SK-N-SH (cell line): ENCODE results near the gene NPPB. TPM values are rescaled to one million over a fixed set of nuclear protein-coding genes. Genes with fewer than 3 reads are reported as not detected.

ENCODE experiments used
- CTCF ChIA-PET: fragments of 300-600, 350-600 bp; formaldehyde crosslinking; extraction: SDS; loops from one replicate; lab custom pipeline; 2021; lab: Yijun Ruan, JAX
- POLR2A ChIA-PET: fragments of 350-600 bp; sonication (Branson Sonifier 250); formaldehyde crosslinking; extraction: SDS; loops from one replicate; lab custom pipeline; 2020; ENCODE audit warnings: antibody characterized with exemption, inconsistent platforms; lab: Yijun Ruan, JAX
- DNase-seq: peaks from one replicate; pipeline ENCODE4 v3.0.0; 2012
- H2AFZ ChIP-seq: fragments of 200-600 bp; sonication (generic); 2 replicates; pipeline ENCODE4 v1.8.1; 2016; ENCODE audit warnings: antibody characterized with exemption, mild to moderate bottlenecking, low read depth
- H3F3A ChIP-seq: fragments of 200-600 bp; sonication (generic); replicated peaks from 2 replicates; pipeline ENCODE3; 2016; ENCODE audit warnings: antibody characterized with exemption, mild to moderate bottlenecking; ENCODE audit not compliant: insufficient read depth
- H3K27ac ChIP-seq, 2 experiments: fragments of 200-500 bp in 1 of 2; fragments of 200-600 bp in 1 of 2; sonication (Bioruptor generic) in 1 of 2; sonication (generic), shearing (Covaris generic) in 1 of 2; 2 replicates each; pipeline versions ENCODE4 v1.5.1 to v1.6.1; 2014 to 2016; ENCODE audit warnings: low read depth in 2 of 2, inconsistent platforms in 1 of 2, low read length in 1 of 2, mild to moderate bottlenecking in 1 of 2, mixed read lengths in 1 of 2
- H3K27me3 ChIP-seq: fragments of 200-600 bp; sonication (generic), shearing (Covaris generic); 2 replicates; pipeline ENCODE4 v1.6.1; 2016; ENCODE audit warnings: mixed run types; ENCODE audit not compliant: insufficient read depth
- H3K36me3 ChIP-seq, 2 experiments: fragments of 200-500 bp in 1 of 2; fragments of 200-600 bp in 1 of 2; sonication (Bioruptor generic) in 1 of 2; sonication (generic) in 1 of 2; replicated peaks in 1 of 2; 2 replicates each; pipeline versions ENCODE3 to v1.5.1; 2014 to 2016; ENCODE audit warnings: low read length in 1 of 2, mild to moderate bottlenecking in 1 of 2; ENCODE audit not compliant: insufficient read depth in 2 of 2, control insufficient read depth in 1 of 2
- H3K4me1 ChIP-seq, 2 experiments: fragments of 200-500 bp in 1 of 2; fragments of 200-600 bp in 1 of 2; sonication (Bioruptor generic) in 1 of 2; sonication (generic), shearing (Covaris generic) in 1 of 2; 2 replicates each; pipeline versions ENCODE4 v1.5.1 to v1.6.1; 2014 to 2016; ENCODE audit warnings: low read depth in 1 of 2, low read length in 1 of 2, mixed run types in 1 of 2; ENCODE audit not compliant: insufficient read depth in 2 of 2, control insufficient read depth in 1 of 2
- H3K4me2 ChIP-seq: fragments of 200-600 bp; sonication (generic), shearing (Covaris generic); 2 replicates; pipeline ENCODE4 v1.6.1; 2017; ENCODE audit warnings: mixed run types
- H3K4me3 ChIP-seq, 2 experiments: fragments of 200-500 bp in 1 of 2; fragments of 200-600 bp in 1 of 2; sonication (Bioruptor generic) in 1 of 2; sonication (generic), shearing (Covaris generic) in 1 of 2; 2 replicates each; pipeline versions ENCODE4 v1.5.1 to v1.8.1; 2014 to 2016; ENCODE audit warnings: low read depth in 2 of 2, inconsistent platforms in 1 of 2, low read length in 1 of 2, mild to moderate bottlenecking in 1 of 2, mixed read lengths in 1 of 2, moderate library complexity in 1 of 2
- H3K79me2 ChIP-seq: fragments of 200-600 bp; sonication (generic); 2 replicates; pipeline ENCODE4 v1.8.1; 2017; ENCODE audit warnings: mild to moderate bottlenecking; ENCODE audit not compliant: insufficient read depth
- H3K9ac ChIP-seq: fragments of 200-600 bp; sonication (generic); 2 replicates; pipeline ENCODE4 v1.6.1; 2017; ENCODE audit warnings: mixed run types
- H3K9me2 ChIP-seq: fragments of 200-600 bp; sonication (generic); 2 replicates; pipeline ENCODE4 v1.6.1; 2017; ENCODE audit warnings: mixed run types
- H3K9me3 ChIP-seq: fragments of 200-600 bp; sonication (generic); 2 replicates; pipeline ENCODE4 v1.6.1; 2017; ENCODE audit warnings: mixed run types, mild to moderate bottlenecking, moderate library complexity
- H4K20me1 ChIP-seq: fragments of 200-600 bp; sonication (generic); 2 replicates; pipeline ENCODE4 v1.6.1; 2017; ENCODE audit warnings: mild to moderate bottlenecking, mixed run types; ENCODE audit not compliant: insufficient read depth
- CHD2 ChIP-seq: fragments of 150-350 bp; IDR thresholded peaks from 2 replicates; pipeline ENCODE4 v1.6.1; 2018; ENCODE audit warnings: low read length; ENCODE audit not compliant: partially characterized antibody
- ELF1 ChIP-seq: IDR thresholded peaks from 2 replicates; pipeline ENCODE4 v1.4.0; 2012
- EP300 ChIP-seq, 2 experiments: IDR thresholded peaks; 2 replicates each; pipeline versions ENCODE4 v1.4.0 to v1.6.1; 2012; ENCODE audit warnings: borderline replicate concordance in 1 of 2, low read depth in 1 of 2, low read length in 1 of 2
- FOXJ3 ChIP-seq: sonication (generic); formaldehyde crosslinking; IDR thresholded peaks from 2 replicates; pipeline ENCODE4 v1.5.1; 2020; ENCODE audit warnings: mild to moderate bottlenecking, missing genetic modification reagents
- FOXM1 ChIP-seq: IDR thresholded peaks from 2 replicates; pipeline ENCODE4 v1.4.0; 2012; ENCODE audit warnings: low read depth, mild to moderate bottlenecking
- GABPA ChIP-seq: IDR thresholded peaks from 2 replicates; pipeline ENCODE4 v1.4.0; 2012; ENCODE audit warnings: low read depth, mild to moderate bottlenecking
- MEF2A ChIP-seq: IDR thresholded peaks from 2 replicates; pipeline ENCODE4 v1.4.0; 2012; ENCODE audit warnings: low read depth, borderline replicate concordance
- POLR2AphosphoS5 ChIP-seq: IDR thresholded peaks from 2 replicates; pipeline ENCODE4 v1.6.1; 2012; ENCODE audit warnings: low read depth, low read length
- SIN3A ChIP-seq: IDR thresholded peaks from 2 replicates; pipeline ENCODE4 v1.6.1; 2012; ENCODE audit warnings: low read depth, mild to moderate bottlenecking, low read length, moderate library complexity, borderline replicate concordance
- TAF1 ChIP-seq: IDR thresholded peaks from 2 replicates; pipeline ENCODE4 v1.6.1; 2012; ENCODE audit warnings: low read depth, mild to moderate bottlenecking, low read length, moderate library complexity, borderline replicate concordance
- TEAD4 ChIP-seq: IDR thresholded peaks from 2 replicates; pipeline ENCODE4 v1.4.0; 2012; ENCODE audit warnings: mild to moderate bottlenecking, borderline replicate concordance; ENCODE audit not compliant: insufficient read depth
- WGBS: methylation state at CpG from one replicate; pipeline ENCODE4 v1.1.6; 2017; ENCODE audit warnings: low lambda C conversion rate; 5-methylcytosine and 5-hydroxymethylcytosine counted together
- polyA plus RNA-seq, 3 experiments: library from polyadenylated mRNA; depleted of rRNA; stranded (reverse); fragments of >200 nt; gene quantifications; 2 replicates each; pipeline ENCODE4 v1.2.3, GENCODE V29; 2012
- TF ChIP-seq, protein P1 (sequence below): IDR thresholded peaks from 2 replicates; pipeline ENCODE4 v1.4.0; 2012; ENCODE audit warnings: low read depth, borderline replicate concordance
- TF ChIP-seq, protein P2 (sequence below): fragments of 200-600 bp; sonication (generic); IDR thresholded peaks from 2 replicates; pipeline ENCODE4 v1.6.1; 2017; ENCODE audit warnings: antibody characterized with exemption, mild to moderate bottlenecking, moderate library complexity
- TF ChIP-seq, protein P3 (sequence below): IDR thresholded peaks from 2 replicates; pipeline ENCODE4 v1.4.0; 2012; ENCODE audit warnings: low read depth, borderline replicate concordance
- TF ChIP-seq, protein P4 (sequence below): fragments of 150-350 bp; IDR thresholded peaks from 2 replicates; pipeline ENCODE4 v1.6.1; 2017; ENCODE audit warnings: antibody characterized with exemption, low read length, low read depth, borderline replicate concordance
- TF ChIP-seq, protein P5 (sequence below): fragments of 150-350 bp; IDR thresholded peaks from 2 replicates; pipeline ENCODE4 v1.6.1; 2016; ENCODE audit warnings: mild to moderate bottlenecking, low read depth, low read length
- TF ChIP-seq, protein P6 (sequence below): IDR thresholded peaks from 2 replicates; pipeline ENCODE4 v1.6.1; 2012; ENCODE audit warnings: mild to moderate bottlenecking, low read depth, low read length, moderate library complexity

The NPPB gene
- polyA plus RNA-seq, 1 of the 3 experiments (the other 2 are of a cell fraction): 0.85 TPM

DNA sequence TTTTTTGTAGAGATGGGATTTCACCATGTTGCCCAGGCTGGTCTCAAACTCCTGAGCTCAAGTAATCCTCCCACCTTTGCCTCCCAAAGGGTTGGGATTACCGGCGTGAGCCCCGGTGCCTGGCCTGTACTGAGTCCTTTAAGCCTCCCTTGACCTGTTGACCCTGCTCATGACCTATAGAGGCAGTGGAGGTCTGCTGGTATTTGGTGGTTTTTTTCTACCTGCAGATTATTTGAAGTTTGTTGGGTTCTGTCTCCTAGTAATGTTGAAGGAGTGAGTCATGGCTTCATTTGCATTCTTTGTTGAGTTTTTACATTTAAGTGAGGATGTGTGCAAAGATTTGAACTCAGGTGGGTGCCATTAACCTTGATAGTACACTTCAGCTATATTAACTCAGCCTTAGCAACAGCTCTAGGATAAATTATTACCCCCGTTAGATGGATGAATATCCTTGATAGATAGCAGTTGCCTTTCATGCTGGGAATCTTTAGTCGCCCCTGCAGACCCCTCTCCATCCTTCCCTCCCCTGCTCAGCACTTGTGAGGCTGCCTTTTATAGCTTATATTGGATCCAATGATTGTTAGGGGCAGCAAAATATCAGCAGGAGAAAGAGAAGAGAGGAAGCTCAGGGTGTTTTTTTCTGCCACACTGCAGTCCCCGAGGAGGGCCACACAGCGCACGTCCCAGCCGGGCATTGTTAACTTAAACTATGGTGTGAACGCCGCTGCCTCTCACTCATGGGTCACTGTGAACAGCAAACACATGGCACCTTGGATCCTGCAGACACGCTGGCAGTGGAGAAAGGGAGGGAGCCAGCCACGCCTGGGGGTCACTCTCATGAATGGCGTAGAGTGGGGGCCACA, 14.9 kb upstream of the NPPB start (continued):
- no peak for TF ChIP-seq POLR2AphosphoS5

DNA sequence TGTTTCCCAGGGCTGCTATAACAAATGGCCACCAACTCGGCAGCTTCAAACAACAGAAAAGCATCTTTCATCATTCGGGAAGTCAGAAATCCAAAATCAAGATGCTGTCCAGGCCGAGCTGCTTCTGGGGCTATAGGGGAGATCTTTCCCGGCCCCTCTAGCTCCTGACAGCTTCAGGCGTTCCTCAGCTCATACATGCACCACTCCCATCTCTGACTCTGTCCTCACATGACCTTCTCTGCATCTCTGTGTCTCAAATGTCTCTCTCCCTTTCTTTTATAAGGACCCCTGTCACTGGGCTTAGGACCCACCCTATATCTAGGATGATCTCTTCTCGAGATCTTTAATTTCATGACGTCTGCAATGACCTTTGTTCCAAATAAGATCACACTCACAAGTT, 13.8 kb upstream of the NPPB start:
- WGBS: 37% methylated on average over 5 of the region's 7 CpGs
- peaks cover 0 to 17% of the 10 kb centered on the region in 2 experiments; a peak in 1 of 4 replicates for H3K4me1 ChIP-seq
- no peaks in the 10 kb centered on the region for H3K79me2 ChIP-seq
- ChIA-PET POLR2A (interaction anchor here (0.9 kb wide), 1 partner anchor 35 kb away, joined by 4 read pairs; no protein-coding TSS in a partner anchor), CTCF (interaction anchor here (1.0 to 7.0 kb wide), 3 partner anchors 10 to 32 kb away, joined by 3 to 42 read pairs (median 4); no protein-coding TSS in a partner anchor)
- no peaks in the 10 kb centered on the region for H3K9me3 ChIP-seq
- H2AFZ ChIP-seq: no peak overlapping the region
- no peaks in the 10 kb centered on the region for H4K20me1 ChIP-seq
- H3K9ac ChIP-seq: no peak overlapping the region
- H3K27ac ChIP-seq: no peak overlapping the region
- DNase-seq: no peak
- H3K4me2 ChIP-seq: no peak overlapping the region
- TF ChIP-seq SIN3A (no peak), FOXM1 (no peak), TEAD4 (no peak), EP300 (IDR thresholded peaks at IDR 0.05; ENCODE audit: borderline replicate concordance in 1 of 2, low read depth in 1 of 2, low read length in 1 of 2) (no peak), POLR2AphosphoS5 (no peak), MEF2A (no peak), TAF1 (no peak), ELF1 (no peak), CHD2 (no peak), FOXJ3 (CRISPR knock-in tag) (no peak), GABPA (no peak)
- TF ChIP-seq, protein P1, sequence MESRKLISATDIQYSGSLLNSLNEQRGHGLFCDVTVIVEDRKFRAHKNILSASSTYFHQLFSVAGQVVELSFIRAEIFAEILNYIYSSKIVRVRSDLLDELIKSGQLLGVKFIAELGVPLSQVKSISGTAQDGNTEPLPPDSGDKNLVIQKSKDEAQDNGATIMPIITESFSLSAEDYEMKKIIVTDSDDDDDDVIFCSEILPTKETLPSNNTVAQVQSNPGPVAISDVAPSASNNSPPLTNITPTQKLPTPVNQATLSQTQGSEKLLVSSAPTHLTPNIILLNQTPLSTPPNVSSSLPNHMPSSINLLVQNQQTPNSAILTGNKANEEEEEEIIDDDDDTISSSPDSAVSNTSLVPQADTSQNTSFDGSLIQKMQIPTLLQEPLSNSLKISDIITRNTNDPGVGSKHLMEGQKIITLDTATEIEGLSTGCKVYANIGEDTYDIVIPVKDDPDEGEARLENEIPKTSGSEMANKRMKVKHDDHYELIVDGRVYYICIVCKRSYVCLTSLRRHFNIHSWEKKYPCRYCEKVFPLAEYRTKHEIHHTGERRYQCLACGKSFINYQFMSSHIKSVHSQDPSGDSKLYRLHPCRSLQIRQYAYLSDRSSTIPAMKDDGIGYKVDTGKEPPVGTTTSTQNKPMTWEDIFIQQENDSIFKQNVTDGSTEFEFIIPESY: no peak
- TF ChIP-seq, protein P2, sequence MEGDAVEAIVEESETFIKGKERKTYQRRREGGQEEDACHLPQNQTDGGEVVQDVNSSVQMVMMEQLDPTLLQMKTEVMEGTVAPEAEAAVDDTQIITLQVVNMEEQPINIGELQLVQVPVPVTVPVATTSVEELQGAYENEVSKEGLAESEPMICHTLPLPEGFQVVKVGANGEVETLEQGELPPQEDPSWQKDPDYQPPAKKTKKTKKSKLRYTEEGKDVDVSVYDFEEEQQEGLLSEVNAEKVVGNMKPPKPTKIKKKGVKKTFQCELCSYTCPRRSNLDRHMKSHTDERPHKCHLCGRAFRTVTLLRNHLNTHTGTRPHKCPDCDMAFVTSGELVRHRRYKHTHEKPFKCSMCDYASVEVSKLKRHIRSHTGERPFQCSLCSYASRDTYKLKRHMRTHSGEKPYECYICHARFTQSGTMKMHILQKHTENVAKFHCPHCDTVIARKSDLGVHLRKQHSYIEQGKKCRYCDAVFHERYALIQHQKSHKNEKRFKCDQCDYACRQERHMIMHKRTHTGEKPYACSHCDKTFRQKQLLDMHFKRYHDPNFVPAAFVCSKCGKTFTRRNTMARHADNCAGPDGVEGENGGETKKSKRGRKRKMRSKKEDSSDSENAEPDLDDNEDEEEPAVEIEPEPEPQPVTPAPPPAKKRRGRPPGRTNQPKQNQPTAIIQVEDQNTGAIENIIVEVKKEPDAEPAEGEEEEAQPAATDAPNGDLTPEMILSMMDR: no peak
- TF ChIP-seq, protein P3, sequence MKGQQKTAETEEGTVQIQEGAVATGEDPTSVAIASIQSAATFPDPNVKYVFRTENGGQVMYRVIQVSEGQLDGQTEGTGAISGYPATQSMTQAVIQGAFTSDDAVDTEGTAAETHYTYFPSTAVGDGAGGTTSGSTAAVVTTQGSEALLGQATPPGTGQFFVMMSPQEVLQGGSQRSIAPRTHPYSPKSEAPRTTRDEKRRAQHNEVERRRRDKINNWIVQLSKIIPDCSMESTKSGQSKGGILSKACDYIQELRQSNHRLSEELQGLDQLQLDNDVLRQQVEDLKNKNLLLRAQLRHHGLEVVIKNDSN: no peak
- TF ChIP-seq, protein P4, sequence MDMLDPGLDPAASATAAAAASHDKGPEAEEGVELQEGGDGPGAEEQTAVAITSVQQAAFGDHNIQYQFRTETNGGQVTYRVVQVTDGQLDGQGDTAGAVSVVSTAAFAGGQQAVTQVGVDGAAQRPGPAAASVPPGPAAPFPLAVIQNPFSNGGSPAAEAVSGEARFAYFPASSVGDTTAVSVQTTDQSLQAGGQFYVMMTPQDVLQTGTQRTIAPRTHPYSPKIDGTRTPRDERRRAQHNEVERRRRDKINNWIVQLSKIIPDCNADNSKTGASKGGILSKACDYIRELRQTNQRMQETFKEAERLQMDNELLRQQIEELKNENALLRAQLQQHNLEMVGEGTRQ: no peak
- TF ChIP-seq, protein P5, sequence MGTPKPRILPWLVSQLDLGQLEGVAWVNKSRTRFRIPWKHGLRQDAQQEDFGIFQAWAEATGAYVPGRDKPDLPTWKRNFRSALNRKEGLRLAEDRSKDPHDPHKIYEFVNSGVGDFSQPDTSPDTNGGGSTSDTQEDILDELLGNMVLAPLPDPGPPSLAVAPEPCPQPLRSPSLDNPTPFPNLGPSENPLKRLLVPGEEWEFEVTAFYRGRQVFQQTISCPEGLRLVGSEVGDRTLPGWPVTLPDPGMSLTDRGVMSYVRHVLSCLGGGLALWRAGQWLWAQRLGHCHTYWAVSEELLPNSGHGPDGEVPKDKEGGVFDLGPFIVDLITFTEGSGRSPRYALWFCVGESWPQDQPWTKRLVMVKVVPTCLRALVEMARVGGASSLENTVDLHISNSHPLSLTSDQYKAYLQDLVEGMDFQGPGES: no peak
- TF ChIP-seq, protein P6, sequence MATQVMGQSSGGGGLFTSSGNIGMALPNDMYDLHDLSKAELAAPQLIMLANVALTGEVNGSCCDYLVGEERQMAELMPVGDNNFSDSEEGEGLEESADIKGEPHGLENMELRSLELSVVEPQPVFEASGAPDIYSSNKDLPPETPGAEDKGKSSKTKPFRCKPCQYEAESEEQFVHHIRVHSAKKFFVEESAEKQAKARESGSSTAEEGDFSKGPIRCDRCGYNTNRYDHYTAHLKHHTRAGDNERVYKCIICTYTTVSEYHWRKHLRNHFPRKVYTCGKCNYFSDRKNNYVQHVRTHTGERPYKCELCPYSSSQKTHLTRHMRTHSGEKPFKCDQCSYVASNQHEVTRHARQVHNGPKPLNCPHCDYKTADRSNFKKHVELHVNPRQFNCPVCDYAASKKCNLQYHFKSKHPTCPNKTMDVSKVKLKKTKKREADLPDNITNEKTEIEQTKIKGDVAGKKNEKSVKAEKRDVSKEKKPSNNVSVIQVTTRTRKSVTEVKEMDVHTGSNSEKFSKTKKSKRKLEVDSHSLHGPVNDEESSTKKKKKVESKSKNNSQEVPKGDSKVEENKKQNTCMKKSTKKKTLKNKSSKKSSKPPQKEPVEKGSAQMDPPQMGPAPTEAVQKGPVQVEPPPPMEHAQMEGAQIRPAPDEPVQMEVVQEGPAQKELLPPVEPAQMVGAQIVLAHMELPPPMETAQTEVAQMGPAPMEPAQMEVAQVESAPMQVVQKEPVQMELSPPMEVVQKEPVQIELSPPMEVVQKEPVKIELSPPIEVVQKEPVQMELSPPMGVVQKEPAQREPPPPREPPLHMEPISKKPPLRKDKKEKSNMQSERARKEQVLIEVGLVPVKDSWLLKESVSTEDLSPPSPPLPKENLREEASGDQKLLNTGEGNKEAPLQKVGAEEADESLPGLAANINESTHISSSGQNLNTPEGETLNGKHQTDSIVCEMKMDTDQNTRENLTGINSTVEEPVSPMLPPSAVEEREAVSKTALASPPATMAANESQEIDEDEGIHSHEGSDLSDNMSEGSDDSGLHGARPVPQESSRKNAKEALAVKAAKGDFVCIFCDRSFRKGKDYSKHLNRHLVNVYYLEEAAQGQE: no peak
- TF ChIP-seq, all 33 proteins: peak for 0
- H3K9me2 ChIP-seq: no peaks in the 10 kb centered on the region
- no peak overlapping the region for H3K4me3 ChIP-seq
- H3K27me3 ChIP-seq: 0 out of 2 replicates have a peak, but pooled peaks cover 12% of the 10 kb centered on the region
- no peaks in the 10 kb centered on the region for H3K36me3 ChIP-seq
- H3F3A ChIP-seq: no peaks in the 10 kb centered on the region
